Measurements from ENCODE around the gene PPM1F. TPM values are rescaled to one million over a fixed set of nuclear protein-coding genes. Genes with fewer than 3 reads are reported as not detected.

The PPM1F gene
- total RNA-seq, 3 donors from 2014 or later, result 10.5 to 27.5 (median 14.8) TPM

DNA sequence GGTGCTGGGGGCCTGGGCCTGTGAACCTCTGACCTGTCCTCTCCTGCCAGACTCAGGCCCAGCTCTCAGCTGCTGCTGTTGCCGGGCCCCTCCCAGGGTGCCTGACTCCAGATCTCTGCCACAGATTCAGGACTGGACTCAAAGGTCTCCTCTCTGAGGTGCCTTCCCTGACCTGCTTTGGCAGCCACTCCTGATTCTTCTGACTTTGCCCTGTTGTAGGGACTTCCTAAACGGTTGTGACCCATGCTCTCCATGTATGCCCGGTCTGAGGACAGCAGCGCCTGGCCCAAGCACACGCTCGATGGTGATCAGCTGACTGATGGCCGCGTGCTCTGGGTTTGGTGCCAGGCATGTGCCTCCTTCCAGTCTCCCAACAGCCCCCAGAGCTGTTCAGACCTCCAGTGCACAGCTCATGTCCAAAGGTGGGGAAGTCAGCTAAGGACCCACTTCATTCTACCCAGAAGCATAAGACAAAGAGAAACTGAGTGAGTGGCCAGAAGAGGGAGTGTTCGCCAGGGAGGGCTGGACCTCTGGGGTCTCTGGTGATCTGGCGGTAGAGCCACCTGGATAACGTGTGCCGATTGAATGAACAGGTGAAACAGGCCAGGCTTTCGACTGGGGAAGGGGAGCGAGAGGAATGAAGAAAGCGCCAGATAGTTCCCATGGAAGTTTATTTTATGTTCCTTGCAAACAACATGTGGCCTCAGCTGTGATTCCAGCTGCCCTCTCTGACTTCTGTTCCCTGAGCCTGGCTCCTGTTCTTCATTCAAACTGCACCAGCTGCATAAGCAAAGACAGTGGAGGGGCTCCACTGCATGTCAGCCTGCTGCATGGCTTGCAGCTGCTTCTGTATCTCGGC is 38.0 kb upstream of the PPM1F start:
- Histone ChIP-seq H3K4me3 (no peak overlapping the region), H3K9me3 (no peaks in the 10 kb centered on the region), H3K4me1 (ENCODE audit: low read depth) (no peaks in the 10 kb centered on the region), H3K36me3 (ENCODE audit: low read depth) (no peaks in the 10 kb centered on the region)
- no peak for DNase-seq
- ATAC-seq, result no peak
- TF ChIP-seq, protein P1, sequence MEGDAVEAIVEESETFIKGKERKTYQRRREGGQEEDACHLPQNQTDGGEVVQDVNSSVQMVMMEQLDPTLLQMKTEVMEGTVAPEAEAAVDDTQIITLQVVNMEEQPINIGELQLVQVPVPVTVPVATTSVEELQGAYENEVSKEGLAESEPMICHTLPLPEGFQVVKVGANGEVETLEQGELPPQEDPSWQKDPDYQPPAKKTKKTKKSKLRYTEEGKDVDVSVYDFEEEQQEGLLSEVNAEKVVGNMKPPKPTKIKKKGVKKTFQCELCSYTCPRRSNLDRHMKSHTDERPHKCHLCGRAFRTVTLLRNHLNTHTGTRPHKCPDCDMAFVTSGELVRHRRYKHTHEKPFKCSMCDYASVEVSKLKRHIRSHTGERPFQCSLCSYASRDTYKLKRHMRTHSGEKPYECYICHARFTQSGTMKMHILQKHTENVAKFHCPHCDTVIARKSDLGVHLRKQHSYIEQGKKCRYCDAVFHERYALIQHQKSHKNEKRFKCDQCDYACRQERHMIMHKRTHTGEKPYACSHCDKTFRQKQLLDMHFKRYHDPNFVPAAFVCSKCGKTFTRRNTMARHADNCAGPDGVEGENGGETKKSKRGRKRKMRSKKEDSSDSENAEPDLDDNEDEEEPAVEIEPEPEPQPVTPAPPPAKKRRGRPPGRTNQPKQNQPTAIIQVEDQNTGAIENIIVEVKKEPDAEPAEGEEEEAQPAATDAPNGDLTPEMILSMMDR (IDR thresholded peaks at IDR 0.05), result no peak
- intact Hi-C loops (cut with DNase I, micrococcal nuclease), result no loop called here

DNA sequence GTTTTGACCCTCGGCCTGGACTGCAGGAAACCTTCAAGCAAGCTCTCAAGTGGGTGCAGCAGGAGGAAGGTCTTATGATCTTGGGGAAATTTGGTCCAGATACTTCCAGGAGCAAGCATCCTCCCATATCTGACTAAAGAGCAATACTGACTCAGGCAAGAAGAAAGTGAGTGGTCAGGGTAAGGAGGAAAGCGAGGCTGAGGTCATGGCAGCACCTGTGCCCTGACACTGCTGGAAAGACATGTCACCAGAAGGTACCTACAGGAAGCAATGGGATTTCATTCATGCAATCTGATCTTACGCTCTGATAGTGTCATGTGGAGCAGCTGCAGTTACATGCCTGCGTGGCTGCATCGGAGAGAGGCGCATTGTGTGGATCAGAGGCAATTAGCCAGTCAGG is 36.4 kb upstream of the PPM1F start:
- intact Hi-C loops (cut with DNase I, micrococcal nuclease), result no loop called here
- no peak for DNase-seq
- H3K36me3 ChIP-seq (ENCODE audit: low read depth), result no peaks in the 10 kb centered on the region
- H3K4me1 ChIP-seq (ENCODE audit: low read depth), result no peaks in the 10 kb centered on the region
- TF ChIP-seq, protein P1 (IDR thresholded peaks at IDR 0.05), result no peak
- no peaks in the 10 kb centered on the region for H3K9me3 ChIP-seq
- no peak for ATAC-seq
- no peak overlapping the region for H3K4me3 ChIP-seq

DNA sequence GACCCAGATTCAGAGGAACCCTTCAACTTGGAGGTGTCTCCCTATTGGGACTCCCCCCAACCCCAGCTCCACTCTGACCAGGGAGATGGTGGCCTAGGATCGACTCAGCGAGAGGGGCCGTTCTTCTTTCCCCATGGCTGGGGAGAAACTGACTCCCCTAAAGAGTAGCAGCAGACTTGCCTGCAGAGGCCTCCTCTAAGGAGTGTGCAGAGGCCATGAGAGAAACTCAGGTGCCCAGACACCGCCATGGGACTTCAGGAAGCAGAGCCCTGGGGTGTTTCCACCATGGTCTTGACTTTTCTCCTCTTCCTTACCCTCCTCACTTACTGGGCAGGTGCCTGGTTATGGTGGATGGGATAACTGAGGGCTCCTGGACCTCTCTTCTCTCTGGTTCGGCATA is 32.6 kb upstream of the PPM1F start:
- Histone ChIP-seq H3K4me1 (ENCODE audit: low read depth) (peaks cover 2% of the 10 kb centered on the region), H3K4me3 (no peak overlapping the region), H3K9me3 (no peaks in the 10 kb centered on the region), H3K36me3 (ENCODE audit: low read depth) (no peaks in the 10 kb centered on the region)
- TF ChIP-seq, protein P1 (IDR thresholded peaks at IDR 0.05), result no peak
- DNase-seq (no peak), ATAC-seq (no peak)
- intact Hi-C loops (cut with DNase I, micrococcal nuclease), result no loop called here

DNA sequence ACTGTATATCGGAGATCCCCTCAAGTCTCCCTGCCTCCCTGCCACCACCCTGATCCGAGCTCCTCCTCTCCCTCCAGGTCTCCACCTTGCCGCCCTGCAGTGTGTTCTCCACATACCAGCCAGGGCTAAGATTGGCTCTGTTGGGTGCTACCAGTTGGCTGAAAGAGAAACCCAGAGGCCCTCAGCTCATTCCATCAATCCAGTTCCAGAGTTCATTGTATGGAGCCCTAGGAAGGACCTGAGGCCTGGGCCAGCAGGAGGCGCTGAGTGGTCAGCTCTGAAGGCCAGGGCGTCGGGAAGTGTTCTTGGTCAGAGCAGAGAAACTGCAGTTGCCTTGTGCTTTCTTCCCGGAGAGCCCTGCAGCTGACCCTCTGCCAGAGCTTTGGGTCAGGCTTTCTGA is 32.1 kb upstream of the PPM1F start:
- ATAC-seq (peak; percentile 13), DNase-seq (peak in 1 of 3 donors; percentile 33)
- intact Hi-C loops (cut with DNase I, micrococcal nuclease), result no loop called here
- TF ChIP-seq, protein P1 (IDR thresholded peaks at IDR 0.05), result no peak
- Histone ChIP-seq H3K36me3 (ENCODE audit: low read depth) (no peaks in the 10 kb centered on the region), H3K9me3 (no peaks in the 10 kb centered on the region), H3K4me3 (no peak overlapping the region), H3K4me1 (ENCODE audit: low read depth) (peaks cover 2% of the 10 kb centered on the region)

DNA sequence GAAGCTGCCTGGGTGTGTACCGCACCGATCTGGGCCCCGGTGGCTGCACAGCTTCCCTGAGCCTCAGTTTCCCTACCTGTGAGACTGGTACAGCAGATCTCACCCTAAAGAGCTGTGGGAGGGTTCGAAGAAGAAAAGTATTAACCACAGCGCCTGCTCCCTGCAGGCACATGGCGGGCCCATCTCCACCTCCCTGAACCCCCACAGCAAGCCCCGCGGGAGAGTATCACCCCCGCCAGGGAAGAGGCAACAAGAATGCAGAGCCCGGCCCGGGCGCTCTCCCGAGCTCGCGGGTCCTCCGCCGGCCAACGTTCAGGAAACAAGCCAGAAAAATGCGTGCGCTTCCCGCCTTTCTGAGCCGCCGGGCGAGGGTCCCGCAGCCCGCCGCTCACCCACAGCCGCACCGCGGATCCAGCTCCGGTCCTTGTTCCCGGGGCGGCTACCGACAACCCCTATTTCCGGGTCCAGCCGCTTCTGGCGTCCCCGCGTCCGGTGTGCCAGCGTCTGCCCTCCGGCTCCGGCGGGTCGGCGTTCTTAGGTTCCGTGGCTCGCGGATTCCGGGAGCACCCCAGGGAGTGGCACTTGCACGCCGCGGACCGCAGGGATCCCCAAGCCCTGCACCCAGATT is 29.8 kb upstream of the PPM1F start, which contains the start of gene TOP3B:
Gene TOP3B (minus strand): TSS at position 450 of the 628 bp plus-strand sequence. CDS start 7,078 bp downstream, outside the sequence.
- intact Hi-C loops (cut with DNase I, micrococcal nuclease), result no loop called here
- ATAC-seq (peak; percentile 99), DNase-seq (peak; percentile 83 to 90 (median 89))
- TF ChIP-seq, protein P1 (IDR thresholded peaks at IDR 0.05), result no peak
- no peaks in the 10 kb centered on the region for H3K36me3 ChIP-seq (ENCODE audit: low read depth)
- peaks cover 2% of the 10 kb centered on the region for H3K4me1 ChIP-seq (ENCODE audit: low read depth)
- H3K9me3 ChIP-seq, result no peaks in the 10 kb centered on the region
- H3K4me3 ChIP-seq, result peak within 1 kb of the TSS; percentile 96
